Suppressor macrophage treated with lipopolysaccharide for 4 hours (primary cell): ENCODE results near the gene SLMAP.

Experiments
- DNase-seq: peaks from one replicate; pipeline ENCODE4 v3.0.0-alpha.2; 2020

SLMAP gene

GRCh38 chr3:57968501-57968900 is 212.4 kb downstream of the SLMAP start:
- no peak for DNase-seq

GRCh38 chr3:57971975-57972374 is 215.9 kb downstream of the SLMAP start:
- no peak for DNase-seq

GRCh38 chr3:57972531-57973111 is 216.5 kb downstream of the SLMAP start:
- no peak for DNase-seq

GRCh38 chr3:57973715-57974477 is 217.8 kb downstream of the SLMAP start:
- no peak for DNase-seq

GRCh38 chr3:57974796-57975388 is 218.8 kb downstream of the SLMAP start:
- DNase-seq: peak; percentile 77

- DNase-seq: no peak
These were observed 221.7 kb downstream of the SLMAP start for GRCh38 chr3:57977818-57978235.

GRCh38 chr3:57978316-57978715 is 222.2 kb downstream of the SLMAP start:
- no peak for DNase-seq
